H9 (cell line): Measurements from ENCODE around the gene ABHD14A. TPM values are rescaled to one million over a fixed set of nuclear protein-coding genes. Genes with fewer than 3 reads are reported as not detected.

ENCODE experiments used
- DNase-seq: peaks from one replicate; pipeline ENCODE4 v3.0.0-alpha.2; 2017
- H2AFZ ChIP-seq: one replicate; pipeline ENCODE4 v1.6.1; 2013; ENCODE audit warnings: mild to moderate bottlenecking, low read length, control low read depth, moderate library complexity
- H2AK5ac ChIP-seq: 2 replicates; pipeline ENCODE4 v1.6.1; 2013; ENCODE audit warnings: low read length, control low read depth, mixed read lengths; ENCODE audit not compliant: insufficient read length
- H2BK120ac ChIP-seq: one replicate; pipeline ENCODE4 v1.6.1; 2013; ENCODE audit warnings: low read depth, mild to moderate bottlenecking, low read length, control low read depth, inconsistent platforms; ENCODE audit not compliant: poor library complexity, severe bottlenecking
- H2BK12ac ChIP-seq: 2 replicates; pipeline ENCODE4 v1.6.1; 2013; ENCODE audit warnings: low read length, control low read depth, mixed read lengths, low read depth; ENCODE audit not compliant: insufficient read length
- H2BK15ac ChIP-seq: 2 replicates; pipeline ENCODE4 v1.6.1; 2013; ENCODE audit warnings: low read depth, low read length, control low read depth
- H2BK20ac ChIP-seq: one replicate; pipeline ENCODE4 v1.6.1; 2013; ENCODE audit warnings: low read depth, mild to moderate bottlenecking, low read length, control low read depth, inconsistent platforms; ENCODE audit not compliant: poor library complexity, severe bottlenecking
- H2BK5ac ChIP-seq: 2 replicates; pipeline ENCODE4 v1.6.1; 2013; ENCODE audit warnings: low read length, control low read depth, mixed read lengths; ENCODE audit not compliant: insufficient read length
- H3K14ac ChIP-seq: 2 replicates; pipeline ENCODE4 v1.6.1; 2013; ENCODE audit warnings: low read length, control low read depth; ENCODE audit not compliant: insufficient read depth
- H3K18ac ChIP-seq: 2 replicates; pipeline ENCODE4 v1.6.1; 2013; ENCODE audit warnings: low read depth, mild to moderate bottlenecking, mixed read lengths, low read length, control low read depth; ENCODE audit not compliant: insufficient read length
- H3K23ac ChIP-seq: 2 replicates; pipeline ENCODE4 v1.6.1; 2013; ENCODE audit warnings: low read length, control low read depth, mixed read lengths, low read depth; ENCODE audit not compliant: insufficient read length
- H3K23me2 ChIP-seq: 2 replicates; pipeline ENCODE4 v1.6.1; 2013; ENCODE audit warnings: low read depth, mild to moderate bottlenecking, mixed read lengths, low read length, control low read depth; ENCODE audit not compliant: insufficient read length, poor library complexity, severe bottlenecking
- H3K27ac ChIP-seq: 2 replicates; pipeline ENCODE4 v1.5.1; 2013; ENCODE audit warnings: low read length, control low read depth, mixed read lengths, low read depth; ENCODE audit not compliant: insufficient read length
- H3K27me3 ChIP-seq: 2 replicates; pipeline ENCODE4 v1.6.1; 2013; ENCODE audit warnings: low read length, control low read depth, inconsistent platforms; ENCODE audit not compliant: insufficient read depth
- H3K4ac ChIP-seq: 2 replicates; pipeline ENCODE4 v1.6.1; 2013; ENCODE audit warnings: low read depth, mild to moderate bottlenecking, control low read depth, inconsistent platforms, low read length, moderate library complexity
- H3K4me1 ChIP-seq: 2 replicates; pipeline ENCODE4 v1.6.1; 2013; ENCODE audit warnings: low read length, control low read depth, inconsistent platforms; ENCODE audit not compliant: insufficient read depth
- H3K4me2 ChIP-seq: 2 replicates; pipeline ENCODE4 v1.6.1; 2013; ENCODE audit warnings: low read length, control low read depth, mixed read lengths; ENCODE audit not compliant: insufficient read length, insufficient read depth
- H3K56ac ChIP-seq: 2 replicates; pipeline ENCODE4 v1.6.1; 2013; ENCODE audit warnings: low read depth, mild to moderate bottlenecking, mixed read lengths, low read length, control low read depth; ENCODE audit not compliant: insufficient read length
- H3K79me1 ChIP-seq: 2 replicates; pipeline ENCODE4 v1.6.1; 2013; ENCODE audit warnings: low read depth, mild to moderate bottlenecking, moderate library complexity, low read length, control low read depth, inconsistent platforms; ENCODE audit not compliant: insufficient read depth, poor library complexity, severe bottlenecking
- H3K79me2 ChIP-seq: 2 replicates; pipeline ENCODE4 v1.6.1; 2013; ENCODE audit warnings: low read length, control low read depth, inconsistent platforms; ENCODE audit not compliant: insufficient read depth
- H3K9ac ChIP-seq: 2 replicates; pipeline ENCODE4 v1.6.1; 2013; ENCODE audit warnings: low read length, control low read depth, mixed read lengths; ENCODE audit not compliant: insufficient read length; ENCODE audit errors: extremely low read depth
- H3K9me3 ChIP-seq: one replicate; pipeline ENCODE4 v1.6.1; 2013; ENCODE audit warnings: low read depth, low read length, inconsistent platforms; ENCODE audit not compliant: control insufficient read depth
- H3T11ph ChIP-seq: one replicate; pipeline ENCODE4 v1.6.1; 2013; ENCODE audit warnings: mild to moderate bottlenecking, low read length, control low read depth, inconsistent platforms
- H4K20me1 ChIP-seq: one replicate; pipeline ENCODE4 v1.6.1; 2013; ENCODE audit not compliant: control insufficient read depth, insufficient read length, insufficient read depth
- H4K5ac ChIP-seq: 2 replicates; pipeline ENCODE4 v1.6.1; 2013; ENCODE audit warnings: low read depth, mild to moderate bottlenecking, mixed read lengths, low read length, control low read depth; ENCODE audit not compliant: insufficient read length
- H4K8ac ChIP-seq: replicated peaks from 2 replicates; pipeline ENCODE4 v1.6.1; 2013; ENCODE audit warnings: low read length, control low read depth, mixed read lengths, low read depth; ENCODE audit not compliant: insufficient read length
- H4K91ac ChIP-seq: 2 replicates; pipeline ENCODE4 v1.6.1; 2013; ENCODE audit warnings: low read depth, mild to moderate bottlenecking, moderate library complexity, mixed read lengths, low read length, control low read depth; ENCODE audit not compliant: insufficient read length
- H3K27ac Mint-ChIP-seq, 3 experiments: 2 replicates in 2 of 3; 3 replicates in 1 of 3; pipeline ENCODE4 v1.8.0; 2020 to 2021; ENCODE audit warnings: mixed read lengths in 3 of 3, mild to moderate bottlenecking in 1 of 3, moderate library complexity in 1 of 3
- H3K27me3 Mint-ChIP-seq: 2 replicates; pipeline ENCODE4 v1.8.0; 2021; ENCODE audit warnings: low read depth, mild to moderate bottlenecking, moderate library complexity, mixed read lengths
- H3K36me3 Mint-ChIP-seq, 3 experiments: 2 replicates in 2 of 3; 3 replicates in 1 of 3; pipeline ENCODE4 v1.8.0; 2020 to 2021; ENCODE audit warnings: low read depth in 3 of 3, mixed read lengths in 3 of 3; ENCODE audit not compliant: insufficient read depth in 1 of 3
- H3K4me1 Mint-ChIP-seq, 2 experiments: 2 replicates each; pipeline ENCODE4 v1.8.0; 2020; ENCODE audit warnings: mixed read lengths in 2 of 2
- H3K4me3 Mint-ChIP-seq, 2 experiments: 2 replicates in 1 of 2; 3 replicates in 1 of 2; pipeline ENCODE4 v1.8.0; 2020 to 2021; ENCODE audit warnings: mild to moderate bottlenecking in 2 of 2, mixed read lengths in 2 of 2, moderate library complexity in 1 of 2
- H3K9me3 Mint-ChIP-seq, 2 experiments: 2 replicates in 1 of 2; 3 replicates in 1 of 2; pipeline ENCODE4 v1.8.0; 2020; ENCODE audit warnings: mild to moderate bottlenecking in 2 of 2, mixed read lengths in 2 of 2, moderate library complexity in 1 of 2
- CTCF ChIP-seq: fragments of 200-600 bp; sonication (generic); conservative IDR thresholded peaks from 3 replicates; pipeline ENCODE4 v1.8.0; 2021; ENCODE audit warnings: antibody characterized with exemption, mild to moderate bottlenecking
- WGBS: extraction: QIAGEN DNeasy Blood & Tissue Kit; methylation state at CpG from one replicate; pipeline ENCODE4 v1.1.7; 2013; ENCODE audit warnings: missing lambda C conversion rate, low lambda C conversion rate, mixed read lengths; ENCODE audit not compliant: insufficient read length; ENCODE audit errors: extremely low coverage; 5-methylcytosine and 5-hydroxymethylcytosine counted together
- total RNA-seq: library from RNA; stranded (reverse); gene quantifications from 2 replicates; pipeline ENCODE4 v1.2.1, GENCODE V29; 2021

The ABHD14A gene
- total RNA-seq, 1 experiment from 2014 or later: 3.1 TPM

GRCh38 chr3:52005571-52005986 lies 30.7 kb downstream of the ABHD14A start:
- no peak overlapping the region for H4K91ac ChIP-seq
- no peak overlapping the region for H3T11ph ChIP-seq
- H2BK12ac ChIP-seq: no peak overlapping the region
- no peak overlapping the region for H4K8ac ChIP-seq
- Mint-ChIP-seq H3K27ac (peak overlapping the region in 2 of 3 experiments; percentile 64 to 77; a peak in 1 of 7 replicates), H3K9me3 (no peaks in the 10 kb centered on the region), H3K4me1 (peaks cover 51 to 62% of the 10 kb centered on the region in 2 experiments), H3K36me3 (no peaks in the 10 kb centered on the region; a peak in 1 of 7 replicates), H3K27me3 (peaks cover 4% of the 10 kb centered on the region), H3K4me3 (peak overlapping the region; percentile 45 to 75)
- WGBS: no CpG with 5 or more reads among the region's 15 CpGs
- H2AFZ ChIP-seq: no peak overlapping the region
- H4K20me1 ChIP-seq: no peaks in the 10 kb centered on the region
- 0 out of 2 replicates have a peak overlapping the region, but pooled peaks have one; percentile 5 for H3K14ac ChIP-seq
- H3K4ac ChIP-seq: no peak overlapping the region
- H2BK5ac ChIP-seq: no peak overlapping the region
- H3K79me1 ChIP-seq: no peaks in the 10 kb centered on the region
- H3K79me2 ChIP-seq: no peaks in the 10 kb centered on the region
- H2BK15ac ChIP-seq: no peak overlapping the region
- H3K27ac ChIP-seq: no peak overlapping the region
- no peak overlapping the region for H3K9ac ChIP-seq
- no peak overlapping the region for H3K23ac ChIP-seq
- H3K18ac ChIP-seq: no peak overlapping the region
- peak; percentile 84 for DNase-seq
- H3K9me3 ChIP-seq: no peaks in the 10 kb centered on the region
- no peak overlapping the region for H3K56ac ChIP-seq
- H3K27me3 ChIP-seq: no peaks in the 10 kb centered on the region
- no peak overlapping the region for H2BK120ac ChIP-seq
- peak overlapping the region; percentile 36 for H3K4me2 ChIP-seq
- H2BK20ac ChIP-seq: no peak overlapping the region
- H4K5ac ChIP-seq: no peak overlapping the region
- H2AK5ac ChIP-seq: no peak overlapping the region
- peaks cover 15% of the 10 kb centered on the region; the same call in 1 of the 2 replicates for H3K4me1 ChIP-seq
- no peak for TF ChIP-seq CTCF
- no peaks in the 10 kb centered on the region for H3K23me2 ChIP-seq
